SH-SY5Y (cell line): ENCODE results near the gene MED29.

Experiments
- GATA2 ChIP-seq: IDR thresholded peaks from 2 replicates; pipeline ENCODE4 v1.6.1; 2011; ENCODE audit warnings: mild to moderate bottlenecking, low read depth, low read length
- GATA3 ChIP-seq: IDR thresholded peaks from 2 replicates; pipeline ENCODE4 v1.6.1; 2011; ENCODE audit warnings: low read depth, mild to moderate bottlenecking, low read length, moderate library complexity

Gene MED29

DNA sequence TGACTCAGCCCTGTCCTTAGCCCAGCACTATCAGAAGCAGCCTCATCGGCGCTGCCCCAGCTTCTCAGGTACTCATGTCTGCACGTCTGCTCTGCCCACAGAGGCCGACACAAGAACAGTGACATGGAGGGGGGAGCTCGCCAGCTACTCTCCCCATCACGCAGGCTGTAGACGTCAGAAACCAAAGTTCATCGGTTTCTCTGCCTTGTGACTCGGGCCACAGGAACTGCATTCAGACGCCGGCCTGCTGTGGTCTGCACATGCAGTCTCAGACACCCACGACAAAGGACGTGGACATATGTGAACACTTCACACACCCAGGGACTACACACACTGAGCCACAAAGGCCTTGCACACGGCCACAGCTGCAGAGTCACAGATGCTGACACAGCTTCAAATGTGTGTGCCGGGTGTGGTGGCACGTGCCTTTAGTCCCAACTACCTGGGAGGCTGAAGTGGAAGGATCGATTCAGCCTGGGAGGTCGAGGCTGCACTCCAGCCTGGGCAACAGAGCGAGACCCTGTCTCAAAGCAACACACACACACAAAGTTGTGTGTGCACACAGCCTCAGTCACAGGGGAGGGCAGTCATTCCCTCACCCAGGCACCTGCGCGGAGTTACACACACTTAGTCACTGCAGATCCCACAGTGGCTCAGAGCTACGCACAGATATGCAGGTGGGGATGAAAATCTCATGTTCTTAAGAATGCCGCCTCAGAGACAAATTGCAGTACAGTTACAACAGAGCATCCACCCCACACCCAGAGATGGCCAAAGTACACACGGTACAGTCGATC, 10.6 kb downstream of the MED29 start:
- TF ChIP-seq GATA3 (no peak), GATA2 (no peak)

DNA sequence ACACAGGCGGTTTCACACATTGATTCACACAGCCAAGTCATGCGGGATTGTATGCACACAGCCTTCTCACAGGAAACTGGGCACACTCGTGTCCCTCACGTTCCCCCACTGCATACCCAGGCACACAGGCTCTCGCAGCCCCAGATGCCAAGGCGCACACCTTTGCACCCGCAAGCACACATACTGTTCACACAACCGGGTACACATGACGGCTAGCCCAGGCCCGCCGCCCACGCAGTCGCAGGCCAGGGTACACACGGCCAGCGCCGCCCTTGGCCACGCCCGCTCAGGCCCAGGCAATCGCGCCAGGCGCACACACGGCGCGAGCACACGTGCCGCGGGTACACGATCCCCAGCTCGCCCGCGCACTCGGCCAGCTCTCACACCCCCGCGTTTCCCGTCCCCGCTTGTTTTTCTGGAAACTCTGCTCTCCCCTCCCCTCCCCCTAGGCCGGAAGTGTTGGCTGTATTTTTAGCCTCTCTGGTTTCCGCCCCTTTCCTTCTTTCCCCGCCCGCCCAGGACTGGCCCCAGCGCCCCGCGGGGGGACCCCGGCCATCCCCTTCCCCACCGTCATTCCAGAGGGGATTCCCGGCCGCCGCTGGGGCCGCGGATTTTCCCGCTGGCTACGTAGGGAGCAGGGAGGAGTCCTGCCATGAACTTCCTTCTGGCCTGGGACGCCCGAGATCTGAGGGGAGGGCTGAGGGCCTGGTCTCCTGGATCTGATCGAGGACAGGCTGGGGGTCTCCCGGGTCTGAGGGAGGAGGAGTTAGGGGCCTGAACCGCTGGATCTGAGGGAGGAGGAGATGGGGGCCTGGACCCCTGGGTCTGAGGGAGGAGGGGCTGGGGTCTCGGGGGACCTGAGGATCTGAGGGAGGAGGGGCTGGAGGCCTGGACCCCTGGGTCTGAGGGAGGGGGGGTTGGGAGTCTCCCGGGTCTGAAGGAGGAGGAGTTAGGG, 11.4 kb downstream of the MED29 start:
- no peak for TF ChIP-seq GATA3
- no peak for TF ChIP-seq GATA2

DNA sequence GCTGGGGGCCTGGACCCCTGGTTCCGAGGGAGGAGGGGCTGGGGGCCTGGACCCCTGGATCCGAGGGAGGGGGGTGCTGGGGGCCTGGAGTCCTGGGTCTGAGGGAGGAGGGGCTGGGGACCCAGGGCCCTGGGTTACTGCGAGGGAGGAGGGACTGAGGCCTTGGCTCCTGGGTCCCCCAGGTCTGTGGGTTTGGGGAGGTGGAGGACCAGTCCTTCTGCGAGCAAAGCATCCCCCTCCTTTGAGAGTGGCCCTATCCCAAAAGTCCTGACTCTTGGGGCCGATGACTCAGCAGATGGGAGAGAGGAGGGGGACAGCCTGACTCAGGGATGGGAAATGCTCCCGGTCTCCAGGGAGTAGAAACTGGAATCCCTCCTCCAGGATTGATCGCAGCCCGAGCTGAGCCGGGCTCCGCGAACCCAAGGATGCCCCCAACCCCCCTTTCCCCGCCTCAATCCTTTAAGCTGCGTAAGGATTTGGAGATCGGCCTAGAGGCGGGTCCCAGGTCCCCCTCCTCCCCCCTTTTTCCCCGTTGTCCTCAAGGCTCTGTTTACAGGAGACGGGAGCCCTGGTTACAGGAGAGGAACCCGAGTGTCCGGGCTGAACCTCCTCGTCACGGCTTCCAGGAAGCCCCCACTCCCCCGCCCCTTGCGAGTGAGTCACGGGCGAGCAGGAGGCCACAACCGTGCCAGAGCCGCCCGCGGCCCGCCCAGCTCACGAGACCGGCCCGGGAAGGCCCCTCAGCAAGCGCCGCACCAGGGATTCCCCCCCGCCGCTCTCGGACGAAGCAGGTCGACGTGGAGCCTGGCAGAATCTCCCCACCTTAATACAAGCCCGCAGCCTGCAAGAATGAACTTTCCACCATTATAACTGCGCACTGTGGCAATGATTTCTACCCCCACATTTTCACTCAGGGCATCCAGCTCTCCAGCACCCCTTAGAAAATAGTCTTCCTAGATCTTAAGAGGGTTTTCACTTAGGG, 12.4 kb downstream of the MED29 start:
- TF ChIP-seq GATA2, result no peak
- TF ChIP-seq GATA3, result no peak

DNA sequence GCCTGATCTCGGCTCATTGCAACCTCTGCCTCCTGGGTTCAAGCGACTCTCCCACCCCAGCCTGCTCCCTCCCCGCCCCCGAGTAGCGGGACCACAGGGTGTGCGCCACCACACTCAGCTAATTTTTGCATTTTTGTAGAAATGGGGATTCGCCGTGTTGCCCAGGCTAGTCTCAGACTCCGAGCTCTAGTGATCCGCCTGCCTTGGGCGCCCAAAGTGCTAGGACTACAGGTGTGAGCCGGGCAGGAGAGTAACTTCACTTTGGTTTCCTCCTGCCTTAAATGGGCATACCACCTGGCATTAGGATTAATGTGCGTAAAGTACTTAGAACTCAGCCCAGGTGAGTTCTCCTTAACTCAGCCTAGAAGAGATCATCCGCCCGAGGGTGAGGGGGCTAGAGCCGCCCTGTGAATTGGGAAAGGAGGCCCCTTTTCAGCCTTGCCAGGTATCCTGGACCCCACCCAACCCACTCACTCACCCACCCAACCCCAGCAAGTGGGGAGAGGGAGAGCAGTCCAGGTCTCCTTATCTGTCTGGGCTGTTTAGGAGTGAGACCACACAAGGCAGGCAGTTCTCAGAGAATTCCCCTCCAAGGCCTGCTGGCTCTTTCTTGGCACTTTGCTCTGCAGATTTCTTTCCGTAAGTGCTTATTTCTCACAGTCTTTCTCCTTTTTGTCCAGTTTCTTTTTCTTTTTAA, 14.2 kb downstream of the MED29 start:
- TF ChIP-seq GATA2 (no peak), GATA3 (no peak)

DNA sequence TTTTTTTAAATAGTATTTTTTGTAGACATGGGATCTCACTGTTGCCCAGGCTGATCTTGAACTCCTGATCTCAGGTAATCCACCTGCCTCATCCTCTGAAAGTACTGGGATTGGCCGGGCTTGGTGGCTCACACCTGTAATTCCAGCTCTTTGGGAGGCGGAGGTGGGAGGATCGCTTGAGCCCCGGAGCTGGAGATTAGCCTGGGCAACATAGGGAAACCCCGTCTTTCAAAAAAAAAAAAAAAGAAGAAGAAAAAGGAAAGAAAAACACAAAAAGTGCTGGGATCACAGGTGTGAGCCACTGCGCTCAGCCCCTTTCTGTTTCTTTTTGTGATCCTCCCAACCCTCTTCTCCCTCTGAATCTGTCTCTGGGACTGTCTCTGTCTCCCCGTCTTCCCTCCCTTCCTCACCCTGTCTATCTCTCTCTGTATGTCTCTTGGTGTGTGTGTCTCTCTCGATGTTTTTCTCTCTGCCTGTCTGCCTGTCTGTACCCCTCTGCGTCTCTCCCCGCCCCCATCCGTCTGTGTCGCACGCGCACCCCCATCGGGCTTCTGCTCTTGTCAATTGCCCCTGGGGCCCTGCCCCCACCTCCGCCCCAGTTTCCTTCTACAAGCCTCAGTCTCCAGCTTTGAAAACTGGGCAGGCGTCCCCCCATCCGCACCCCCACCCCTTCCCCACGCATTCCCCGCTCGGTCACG, 14.9 kb downstream of the MED29 start:
- no peak for TF ChIP-seq GATA2
- no peak for TF ChIP-seq GATA3

DNA sequence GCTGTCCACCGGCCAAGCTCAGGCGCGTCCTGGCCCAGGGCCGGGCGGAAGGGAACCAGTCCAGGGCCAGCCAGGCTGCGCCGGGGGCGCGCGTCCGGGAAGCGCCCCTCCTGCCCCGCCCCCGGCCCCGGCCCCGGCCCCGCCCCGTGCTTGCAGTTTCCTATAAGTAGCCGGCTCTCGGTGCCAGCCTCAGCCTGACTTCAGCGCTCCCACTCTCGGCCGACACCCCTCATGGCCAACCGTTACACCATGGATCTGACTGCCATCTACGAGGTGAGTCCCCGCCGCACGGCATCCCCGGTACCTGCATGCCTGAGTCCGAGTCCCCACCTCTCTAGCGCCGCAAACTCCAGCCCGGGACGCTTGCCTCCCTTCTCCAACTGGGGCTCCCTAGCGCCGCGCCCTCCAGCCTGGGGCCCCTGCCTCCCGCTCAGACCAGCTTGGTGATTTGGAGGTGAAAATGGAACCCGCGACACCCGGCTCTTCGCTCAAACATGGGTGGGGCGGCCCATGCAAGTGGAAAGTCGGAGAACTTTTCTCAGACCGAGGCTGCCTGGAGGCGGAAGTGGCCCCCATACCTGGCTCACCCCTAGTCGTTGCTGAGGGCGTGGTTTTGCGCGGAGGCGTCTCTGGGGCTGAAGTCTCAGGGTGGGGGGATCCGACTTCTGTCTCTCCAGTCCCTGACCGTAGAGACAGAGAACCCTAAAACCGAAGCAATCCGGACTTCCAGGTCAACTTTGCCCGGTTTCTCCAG, 15.7 kb downstream of the MED29 start, which contains the start of gene ZFP36:
TSS of gene ZFP36 (plus strand) at position 192 of the 754 bp plus-strand sequence. CDS start at position 250, 58 bp downstream.
- TF ChIP-seq GATA3 (no peak), GATA2 (no peak)

DNA sequence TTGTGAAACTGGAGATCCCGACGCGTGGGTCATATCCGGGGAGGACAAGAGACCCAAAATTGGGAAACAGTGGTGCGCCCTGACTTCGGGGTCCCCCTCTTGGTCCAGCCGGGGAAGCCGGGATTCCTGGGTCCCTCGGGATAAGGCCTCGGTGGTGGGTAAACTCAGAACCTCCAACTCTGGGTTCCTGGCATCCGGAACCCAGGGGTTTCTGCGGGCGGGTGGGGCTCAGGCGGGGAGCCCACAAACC, 16.2 kb downstream of the MED29 start:
- TF ChIP-seq GATA3 (no peak), GATA2 (no peak)

DNA sequence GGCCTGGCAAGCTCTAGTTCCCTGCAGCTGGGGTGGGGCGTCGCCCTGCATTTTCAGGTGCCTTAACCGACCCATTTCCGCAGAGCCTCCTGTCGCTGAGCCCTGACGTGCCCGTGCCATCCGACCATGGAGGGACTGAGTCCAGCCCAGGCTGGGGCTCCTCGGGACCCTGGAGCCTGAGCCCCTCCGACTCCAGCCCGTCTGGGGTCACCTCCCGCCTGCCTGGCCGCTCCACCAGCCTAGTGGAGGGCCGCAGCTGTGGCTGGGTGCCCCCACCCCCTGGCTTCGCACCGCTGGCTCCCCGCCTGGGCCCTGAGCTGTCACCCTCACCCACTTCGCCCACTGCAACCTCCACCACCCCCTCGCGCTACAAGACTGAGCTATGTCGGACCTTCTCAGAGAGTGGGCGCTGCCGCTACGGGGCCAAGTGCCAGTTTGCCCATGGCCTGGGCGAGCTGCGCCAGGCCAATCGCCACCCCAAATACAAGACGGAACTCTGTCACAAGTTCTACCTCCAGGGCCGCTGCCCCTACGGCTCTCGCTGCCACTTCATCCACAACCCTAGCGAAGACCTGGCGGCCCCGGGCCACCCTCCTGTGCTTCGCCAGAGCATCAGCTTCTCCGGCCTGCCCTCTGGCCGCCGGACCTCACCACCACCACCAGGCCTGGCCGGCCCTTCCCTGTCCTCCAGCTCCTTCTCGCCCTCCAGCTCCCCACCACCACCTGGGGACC, 16.6 kb downstream of the MED29 start:
- TF ChIP-seq GATA3, result no peak
- TF ChIP-seq GATA2, result no peak

DNA sequence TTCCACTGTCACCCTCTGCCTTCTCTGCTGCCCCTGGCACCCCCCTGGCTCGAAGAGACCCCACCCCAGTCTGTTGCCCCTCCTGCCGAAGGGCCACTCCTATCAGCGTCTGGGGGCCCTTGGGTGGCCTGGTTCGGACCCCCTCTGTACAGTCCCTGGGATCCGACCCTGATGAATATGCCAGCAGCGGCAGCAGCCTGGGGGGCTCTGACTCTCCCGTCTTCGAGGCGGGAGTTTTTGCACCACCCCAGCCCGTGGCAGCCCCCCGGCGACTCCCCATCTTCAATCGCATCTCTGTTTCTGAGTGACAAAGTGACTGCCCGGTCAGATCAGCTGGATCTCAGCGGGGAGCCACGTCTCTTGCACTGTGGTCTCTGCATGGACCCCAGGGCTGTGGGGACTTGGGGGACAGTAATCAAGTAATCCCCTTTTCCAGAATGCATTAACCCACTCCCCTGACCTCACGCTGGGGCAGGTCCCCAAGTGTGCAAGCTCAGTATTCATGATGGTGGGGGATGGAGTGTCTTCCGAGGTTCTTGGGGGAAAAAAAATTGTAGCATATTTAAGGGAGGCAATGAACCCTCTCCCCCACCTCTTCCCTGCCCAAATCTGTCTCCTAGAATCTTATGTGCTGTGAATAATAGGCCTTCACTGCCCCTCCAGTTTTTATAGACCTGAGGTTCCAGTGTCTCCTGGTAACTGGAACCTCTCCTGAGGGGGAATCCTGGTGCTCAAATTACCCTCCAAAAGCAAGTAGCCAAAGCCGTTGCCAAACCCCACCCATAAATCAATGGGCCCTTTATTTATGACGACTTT, 17.4 kb downstream of the MED29 start:
- TF ChIP-seq GATA3 (no peak), GATA2 (no peak)

DNA sequence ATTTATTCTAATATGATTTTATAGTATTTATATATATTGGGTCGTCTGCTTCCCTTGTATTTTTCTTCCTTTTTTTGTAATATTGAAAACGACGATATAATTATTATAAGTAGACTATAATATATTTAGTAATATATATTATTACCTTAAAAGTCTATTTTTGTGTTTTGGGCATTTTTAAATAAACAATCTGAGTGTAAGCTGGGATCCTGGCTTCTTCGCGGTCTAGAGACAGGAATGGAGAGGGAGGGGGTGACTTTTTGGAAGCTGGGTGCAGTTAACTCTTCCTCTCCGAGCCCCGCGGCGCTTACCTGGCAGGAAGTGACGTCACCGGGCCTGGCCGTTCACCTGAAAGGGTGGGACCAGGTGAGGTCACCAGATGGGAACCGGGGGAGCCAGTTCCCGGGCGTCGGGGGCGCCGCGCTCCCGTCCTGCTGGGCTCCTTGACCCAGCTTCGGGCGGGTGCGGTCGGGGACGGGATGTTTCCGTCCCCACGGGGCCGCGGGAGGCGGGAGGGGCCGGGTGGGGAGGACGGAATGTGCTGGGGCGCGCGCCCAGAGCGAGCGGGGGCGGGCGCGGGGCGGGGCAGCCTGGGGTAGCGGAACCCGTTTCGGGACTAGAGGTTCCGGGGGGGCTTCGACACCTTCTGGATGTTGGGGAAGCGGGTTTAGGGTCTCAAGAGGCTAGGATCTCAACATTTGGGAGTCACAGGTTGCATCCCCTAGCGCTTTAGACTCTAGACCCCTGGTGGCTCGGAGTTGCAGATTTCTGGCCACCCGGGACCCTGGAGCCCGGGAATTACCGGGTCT, 18.2 kb downstream of the MED29 start:
- TF ChIP-seq GATA3 (no peak), GATA2 (no peak)
